ENCODE measurements around the gene CDC42BPA.

Gene CDC42BPA

GRCh38 chr1:227071895-227072587, 246.3 kb downstream of the CDC42BPA start:
- TF ChIP-seq REST (IDR thresholded peaks at IDR 0.05; ENCODE audit: insufficient read depth in 1 of 2, low read depth in 2 of 2, low read length in 2 of 2) (no peak), SIN3A (IDR thresholded peaks at IDR 0.05; ENCODE audit: borderline replicate concordance, insufficient read depth, low read length) (no peak), POLR2AphosphoS5 (IDR thresholded peaks at IDR 0.05; ENCODE audit: low read depth, low read length) (no peak), TAF1 (IDR thresholded peaks at IDR 0.05; ENCODE audit: borderline replicate concordance, insufficient read depth, low read length) (no peak), FOXP2 (optimal IDR thresholded peaks at IDR 0.05; ENCODE audit: borderline replicate concordance, extremely low read depth, extremely low read length, insufficient read depth) (no peak)

GRCh38 chr1:227070638-227071285, 247.5 kb downstream of the CDC42BPA start:
- TF ChIP-seq FOXP2 (optimal IDR thresholded peaks at IDR 0.05; ENCODE audit: borderline replicate concordance, extremely low read depth, extremely low read length, insufficient read depth): no peak
- no peak for TF ChIP-seq SIN3A (IDR thresholded peaks at IDR 0.05; ENCODE audit: borderline replicate concordance, insufficient read depth, low read length)
- TF ChIP-seq REST (IDR thresholded peaks at IDR 0.05; ENCODE audit: insufficient read depth in 1 of 2, low read depth in 2 of 2, low read length in 2 of 2): no peak
- no peak for TF ChIP-seq POLR2AphosphoS5 (IDR thresholded peaks at IDR 0.05; ENCODE audit: low read depth, low read length)
- TF ChIP-seq TAF1 (IDR thresholded peaks at IDR 0.05; ENCODE audit: borderline replicate concordance, insufficient read depth, low read length): no peak

GRCh38 chr1:227069490-227069889, 248.8 kb downstream of the CDC42BPA start:
- TF ChIP-seq FOXP2 (optimal IDR thresholded peaks at IDR 0.05; ENCODE audit: borderline replicate concordance, extremely low read depth, extremely low read length, insufficient read depth): no peak
- TF ChIP-seq SIN3A (IDR thresholded peaks at IDR 0.05; ENCODE audit: borderline replicate concordance, insufficient read depth, low read length): no peak
- no peak for TF ChIP-seq REST (IDR thresholded peaks at IDR 0.05; ENCODE audit: insufficient read depth in 1 of 2, low read depth in 2 of 2, low read length in 2 of 2)
- no peak for TF ChIP-seq TAF1 (IDR thresholded peaks at IDR 0.05; ENCODE audit: borderline replicate concordance, insufficient read depth, low read length)
- TF ChIP-seq POLR2AphosphoS5 (IDR thresholded peaks at IDR 0.05; ENCODE audit: low read depth, low read length): no peak

GRCh38 chr1:227068883-227069282, 249.4 kb downstream of the CDC42BPA start:
- TF ChIP-seq FOXP2 (optimal IDR thresholded peaks at IDR 0.05; ENCODE audit: borderline replicate concordance, extremely low read depth, extremely low read length, insufficient read depth) (no peak), REST (IDR thresholded peaks at IDR 0.05; ENCODE audit: insufficient read depth in 1 of 2, low read depth in 2 of 2, low read length in 2 of 2) (no peak), TAF1 (IDR thresholded peaks at IDR 0.05; ENCODE audit: borderline replicate concordance, insufficient read depth, low read length) (no peak), POLR2AphosphoS5 (IDR thresholded peaks at IDR 0.05; ENCODE audit: low read depth, low read length) (no peak), SIN3A (IDR thresholded peaks at IDR 0.05; ENCODE audit: borderline replicate concordance, insufficient read depth, low read length) (no peak)
